Right lung (tissue), 5 donors: ENCODE measurements around the gene AGPS. TPM values are rescaled to one million over a fixed set of nuclear protein-coding genes. Genes with fewer than 3 reads are reported as not detected.
"Not testable (repeated sequence)": the region's sequence is repeated elsewhere in the genome, so short reads cannot be mapped to it uniquely, and the experiment has no call there.

Source experiments
- DNase-seq, 2 donors: peaks; one replicate each; pipeline ENCODE4 v3.0.0-alpha.2; 2013
- polyA plus RNA-seq, 5 donors: library from polyadenylated mRNA; unstranded; fragments of 120-200 nt; gene quantifications; one replicate each; pipeline versions ENCODE4 v1.2.1 to v1.2.3, GENCODE V29; 2013; ENCODE audit warnings: inconsistent platforms in 1 of 5, low replicate concordance in 1 of 5; ENCODE audit not compliant: insufficient read length in 5 of 5, insufficient read depth in 1 of 5

Gene AGPS
- polyA plus RNA-seq, 5 donors = 20.0 to 34.9 (median 28.8) TPM

DNA sequence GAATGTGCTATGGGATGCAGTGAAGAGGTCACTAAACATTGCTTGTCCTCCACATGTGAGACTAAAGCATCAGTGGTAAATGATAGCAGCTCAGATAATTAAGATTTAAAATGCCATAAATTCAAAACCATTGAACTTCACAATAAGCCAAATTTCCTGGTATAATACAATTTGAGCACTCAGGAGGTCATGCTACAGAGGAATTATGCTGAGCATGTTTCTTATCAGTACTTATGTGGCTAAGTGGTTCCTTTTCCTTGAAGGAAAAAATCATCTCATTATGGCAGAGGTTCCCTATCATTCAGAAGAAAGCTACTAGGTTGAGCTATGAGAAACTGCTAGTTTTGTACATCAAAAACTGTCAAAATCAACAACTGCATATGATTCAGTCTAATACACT lies 156.6 kb downstream of the AGPS start:
- DNase-seq = no peak

DNA sequence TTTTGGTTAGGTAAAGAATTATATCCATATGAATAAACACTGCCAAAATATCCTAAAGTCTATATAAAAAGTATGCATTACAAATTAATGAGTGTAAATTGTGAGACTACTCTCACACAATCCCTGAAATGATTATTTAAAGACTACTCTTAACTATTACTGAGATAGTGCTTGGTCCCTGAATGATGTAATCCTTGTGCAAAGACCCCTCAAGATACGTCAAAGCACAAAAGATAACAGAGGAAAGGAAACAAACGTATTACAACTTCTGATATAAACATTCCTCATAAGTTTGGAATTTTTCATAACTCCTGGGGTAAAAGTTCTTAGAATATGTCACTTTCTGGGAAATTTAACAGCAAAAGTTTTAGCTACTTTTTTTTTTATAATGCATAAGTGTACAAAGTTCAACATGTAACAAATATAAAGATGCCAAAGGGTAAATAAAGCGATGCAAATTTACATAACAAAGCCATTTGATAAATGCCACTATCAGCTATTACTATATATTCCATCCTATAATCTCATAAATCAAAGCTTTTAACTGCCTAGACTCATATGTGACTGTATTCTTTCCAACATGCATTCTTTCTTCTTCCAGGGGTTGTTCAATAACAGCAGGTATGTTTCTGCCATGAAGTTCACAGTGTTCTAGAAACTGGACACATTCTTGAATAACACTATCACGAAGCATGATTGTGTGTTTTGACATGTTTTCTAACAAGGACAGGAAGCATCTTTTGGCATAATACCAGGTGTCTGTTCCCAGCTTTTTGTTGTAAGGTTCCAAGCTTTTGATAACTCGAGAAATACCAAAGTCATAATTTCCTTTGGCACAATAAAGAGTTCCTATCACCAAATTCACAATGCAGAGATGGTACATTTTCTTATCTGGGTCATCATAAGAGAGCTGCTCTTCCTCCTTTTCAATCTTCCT lies 158.0 kb downstream of the AGPS start:
- no peak for DNase-seq

GRCh38 chr2:177551360-177551759 lies 158.8 kb downstream of the AGPS start:
- DNase-seq = not testable (repeated sequence)

GRCh38 chr2:177551989-177552421 lies 159.4 kb downstream of the AGPS start:
- DNase-seq = peak in 1 of 2 donors; percentile 37

GRCh38 chr2:177552422-177553175 lies 160.0 kb downstream of the AGPS start:
- peak; percentile 93 to 94 for DNase-seq

GRCh38 chr2:177553176-177553884 lies 160.8 kb downstream of the AGPS start:
- DNase-seq = peak in 1 of 2 donors; percentile 10

DNA sequence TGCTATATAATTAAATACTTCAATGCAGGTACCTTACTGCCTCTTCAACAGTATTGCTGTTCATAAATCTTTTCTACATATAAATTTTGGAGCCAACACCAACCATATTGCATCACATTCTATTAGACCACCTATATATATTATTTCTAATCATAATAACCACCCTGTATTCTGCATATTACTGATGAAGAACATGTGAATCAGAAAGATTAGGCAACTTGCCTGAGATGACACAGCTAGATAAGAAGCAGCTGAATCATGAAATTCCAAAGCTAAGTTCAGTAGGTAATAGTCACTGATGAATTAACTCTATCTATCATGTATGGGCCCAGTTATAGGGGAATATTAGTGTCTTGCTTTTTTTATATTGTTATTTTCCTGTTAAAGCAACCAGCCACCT lies 161.8 kb downstream of the AGPS start:
- DNase-seq = no peak

DNA sequence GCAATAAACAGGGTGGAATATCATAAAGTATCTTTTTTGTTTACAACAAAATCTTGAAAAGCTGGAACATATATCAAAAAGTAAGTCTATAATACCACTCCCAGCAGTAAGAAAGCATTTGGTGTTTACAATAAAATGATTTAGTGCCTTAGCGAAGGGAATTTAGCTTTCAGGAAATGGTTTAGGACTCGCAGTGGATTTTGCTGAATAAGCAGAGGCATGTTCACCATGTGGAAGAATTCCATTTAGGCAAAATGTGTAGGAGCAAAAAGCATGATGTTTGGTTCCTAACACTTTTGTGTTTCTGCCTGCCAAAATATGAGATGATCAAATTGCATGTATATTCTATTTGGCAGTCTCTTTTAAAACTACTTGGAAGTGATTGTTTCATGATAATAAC lies 163.6 kb downstream of the AGPS start:
- peak; percentile 33 to 71 for DNase-seq

- DNase-seq = no peak
Measured at GRCh38 chr2:177557794-177558193, 165.2 kb downstream of the AGPS start.

GRCh38 chr2:177559638-177560037 lies 167.1 kb downstream of the AGPS start:
- no peak for DNase-seq

- no peak for DNase-seq
Measured at GRCh38 chr2:177568390-177568789, 175.8 kb downstream of the AGPS start.

GRCh38 chr2:177568893-177569292 lies 176.3 kb downstream of the AGPS start:
- DNase-seq = no peak

DNA sequence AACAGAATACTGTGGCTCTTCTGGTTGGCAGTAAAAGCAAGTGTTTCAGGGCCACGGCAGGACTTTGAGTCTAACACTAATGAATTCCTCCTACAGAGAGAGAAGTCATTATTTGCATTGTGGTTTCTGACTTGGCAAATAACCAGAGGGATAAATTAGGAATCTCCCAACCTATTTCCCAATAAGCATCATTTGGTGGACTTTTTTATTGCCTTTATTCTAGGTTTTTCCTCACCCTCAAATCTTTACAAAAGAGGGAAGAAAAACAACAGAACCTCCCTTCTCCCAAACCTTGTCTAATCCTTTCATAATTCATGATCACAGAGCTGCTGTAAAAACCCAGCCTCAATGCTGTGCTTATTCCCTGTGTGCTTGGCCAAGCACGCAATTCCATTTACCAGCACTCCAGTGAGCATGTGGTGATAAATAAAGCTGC lies 179.7 kb downstream of the AGPS start:
- DNase-seq = no peak

DNA sequence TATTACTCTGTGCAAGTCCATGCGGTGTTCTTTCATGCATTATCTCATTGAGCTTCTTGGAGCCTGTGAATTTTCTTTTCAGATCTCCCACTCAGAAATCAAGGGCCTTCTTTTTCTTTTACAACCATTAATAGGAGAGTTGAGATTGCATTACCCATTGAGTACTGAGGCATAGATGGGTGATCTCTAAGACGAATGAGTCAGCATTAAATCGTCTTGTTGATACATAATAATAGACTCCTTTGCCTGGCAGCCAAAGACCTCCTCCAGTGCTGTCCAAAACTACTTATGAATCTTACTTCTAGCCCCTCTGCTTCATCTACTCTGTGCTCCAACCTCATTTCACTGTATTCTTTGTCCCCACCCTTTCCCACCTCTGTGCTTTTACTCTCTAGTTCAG lies 180.5 kb downstream of the AGPS start:
- no peak for DNase-seq

- no peak for DNase-seq
Measured at GRCh38 chr2:177574356-177574755, 181.8 kb downstream of the AGPS start.

- no peak for DNase-seq
Measured at GRCh38 chr2:177575358-177575757, 182.8 kb downstream of the AGPS start.

DNA sequence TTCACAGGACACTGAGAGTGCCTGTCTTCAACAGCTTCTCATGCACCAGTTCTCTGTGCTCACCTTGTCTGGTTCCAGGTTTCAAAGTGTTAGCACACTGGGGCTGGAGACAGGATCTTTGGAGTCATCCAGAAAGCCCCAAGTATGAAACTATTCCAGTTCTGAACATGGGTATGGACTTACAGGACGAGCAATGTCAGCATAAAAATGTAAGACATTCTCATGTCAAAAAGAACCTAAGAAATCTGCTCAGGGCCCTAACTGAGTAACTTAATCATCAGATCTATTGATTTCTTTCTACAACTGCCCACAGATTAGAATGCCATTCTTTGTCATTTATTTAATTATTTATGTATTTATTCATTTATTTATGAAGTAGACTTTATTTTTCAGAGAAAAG lies 184.5 kb downstream of the AGPS start:
- DNase-seq = no peak

GRCh38 chr2:177578454-177578853 lies 185.9 kb downstream of the AGPS start:
- DNase-seq = no peak

- no peak for DNase-seq
Measured at GRCh38 chr2:177579486-177580036, 187.0 kb downstream of the AGPS start.

DNA sequence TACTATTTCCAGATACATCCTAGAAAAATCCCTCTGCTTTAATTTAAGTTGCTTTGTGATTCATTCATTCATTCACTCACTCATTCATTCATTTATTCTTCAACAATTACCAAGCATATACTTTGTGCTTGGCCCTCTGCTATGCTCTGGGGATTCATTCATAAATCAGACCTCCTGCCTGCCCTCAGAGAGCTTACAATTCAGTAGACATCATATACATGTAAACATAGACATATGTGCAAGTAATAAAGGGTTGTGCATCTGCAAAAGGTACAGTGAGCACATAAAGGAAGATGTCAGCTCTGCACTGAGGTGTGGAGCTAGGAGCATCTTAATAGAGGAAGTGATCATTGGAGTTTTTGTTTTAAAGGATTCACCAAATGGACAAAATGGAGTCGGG lies 189.4 kb downstream of the AGPS start:
- DNase-seq = no peak

DNA sequence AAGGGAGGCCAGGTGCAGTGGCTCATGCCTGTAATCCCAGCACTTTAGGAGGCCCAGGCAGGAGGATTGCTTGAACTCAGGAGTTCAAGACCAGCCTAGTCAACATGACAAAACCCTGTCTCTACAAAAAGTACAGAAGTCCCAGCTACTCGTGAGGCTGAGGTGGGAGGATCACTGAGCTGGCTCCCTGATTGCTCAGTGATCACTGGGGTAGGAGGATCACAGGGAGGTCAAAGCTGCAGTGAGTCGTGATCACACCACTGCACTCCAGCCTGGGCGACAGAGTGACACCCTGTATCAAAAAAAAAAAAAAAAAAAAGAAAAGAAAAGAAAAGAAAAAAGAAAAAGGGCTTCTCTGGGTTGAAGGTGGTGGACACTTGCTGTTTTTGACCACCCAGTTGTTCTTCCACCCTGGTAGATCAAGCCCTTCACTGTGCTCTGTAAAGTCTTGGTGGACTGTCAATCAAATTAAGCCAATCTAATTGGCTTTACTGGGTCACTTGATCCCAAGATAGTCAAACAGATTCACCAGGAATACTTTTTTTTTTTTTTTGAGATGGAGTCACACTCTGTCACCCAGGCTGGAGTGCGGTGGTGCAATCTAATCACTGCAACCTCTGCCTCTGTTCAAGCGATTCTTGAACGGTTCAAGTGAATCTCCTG lies 191.6 kb downstream of the AGPS start:
- DNase-seq = no peak
